ENCODE results near the gene SLC35F6.

SLC35F6 gene

DNA sequence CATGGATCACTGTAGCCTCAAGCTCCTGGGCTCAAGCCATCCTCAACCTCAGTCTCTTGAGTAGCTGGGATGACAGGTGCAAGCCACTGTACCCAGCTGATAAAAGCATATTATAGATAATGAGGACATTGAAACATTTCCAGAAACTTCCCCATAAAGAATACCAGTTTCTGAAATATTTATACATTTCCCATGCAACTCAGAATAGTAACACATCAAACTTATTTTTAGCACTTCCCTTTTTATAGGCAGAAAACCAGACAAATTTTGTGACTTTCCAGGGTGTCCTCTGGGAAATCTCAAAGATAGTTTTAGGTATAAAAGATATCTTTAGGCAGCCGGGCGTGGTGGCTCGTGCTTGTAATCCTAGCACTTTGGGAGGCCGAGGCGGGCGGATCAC, 58.8 kb downstream of the SLC35F6 start:
- no peak for DNase-seq (ENCODE audit: low spot score)

All from cerebellar cortex (tissue), 1 donor.